ENCODE data around the gene FLCN.
"Not testable (repeated sequence)": the region's sequence is repeated elsewhere in the genome, so short reads cannot be mapped to it uniquely, and the experiment has no call there.

FLCN gene

GRCh38 chr17:17184985-17185757 is 51.8 kb downstream of the FLCN start:
- not testable (repeated sequence) for DNase-seq (ENCODE audit: low read depth in 2 of 2)

- no peak for DNase-seq (ENCODE audit: low read depth in 2 of 2)
These were observed 53.2 kb downstream of the FLCN start for GRCh38 chr17:17183744-17184143.

DNA sequence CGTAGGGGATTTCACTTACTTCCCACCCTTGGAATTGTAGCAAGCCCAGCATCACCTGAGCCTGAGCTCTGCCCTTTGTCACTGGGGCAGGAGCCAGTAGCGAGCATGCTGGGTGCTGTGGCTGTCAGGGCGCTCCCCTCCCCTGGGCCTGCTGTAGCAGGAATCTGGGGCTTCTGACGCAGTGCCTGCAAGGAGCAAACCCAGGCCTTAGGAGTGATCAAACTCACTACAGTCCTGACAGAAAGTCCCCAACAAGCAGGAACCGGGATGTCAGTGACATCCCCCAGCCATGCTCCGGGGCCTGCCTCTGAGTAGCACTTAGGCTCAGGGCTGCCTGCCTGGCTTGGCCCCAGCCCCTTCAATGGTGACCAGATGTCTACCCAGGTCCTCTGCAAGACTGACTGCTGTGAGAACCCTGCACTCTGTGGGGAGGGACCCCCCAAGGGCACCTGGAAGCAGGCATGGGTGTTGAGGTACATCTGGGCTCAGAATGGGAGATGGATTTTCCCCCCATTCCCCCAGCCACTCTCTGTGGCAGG is 54.3 kb downstream of the FLCN start:
- DNase-seq (ENCODE audit: low read depth in 2 of 2), result no peak

DNA sequence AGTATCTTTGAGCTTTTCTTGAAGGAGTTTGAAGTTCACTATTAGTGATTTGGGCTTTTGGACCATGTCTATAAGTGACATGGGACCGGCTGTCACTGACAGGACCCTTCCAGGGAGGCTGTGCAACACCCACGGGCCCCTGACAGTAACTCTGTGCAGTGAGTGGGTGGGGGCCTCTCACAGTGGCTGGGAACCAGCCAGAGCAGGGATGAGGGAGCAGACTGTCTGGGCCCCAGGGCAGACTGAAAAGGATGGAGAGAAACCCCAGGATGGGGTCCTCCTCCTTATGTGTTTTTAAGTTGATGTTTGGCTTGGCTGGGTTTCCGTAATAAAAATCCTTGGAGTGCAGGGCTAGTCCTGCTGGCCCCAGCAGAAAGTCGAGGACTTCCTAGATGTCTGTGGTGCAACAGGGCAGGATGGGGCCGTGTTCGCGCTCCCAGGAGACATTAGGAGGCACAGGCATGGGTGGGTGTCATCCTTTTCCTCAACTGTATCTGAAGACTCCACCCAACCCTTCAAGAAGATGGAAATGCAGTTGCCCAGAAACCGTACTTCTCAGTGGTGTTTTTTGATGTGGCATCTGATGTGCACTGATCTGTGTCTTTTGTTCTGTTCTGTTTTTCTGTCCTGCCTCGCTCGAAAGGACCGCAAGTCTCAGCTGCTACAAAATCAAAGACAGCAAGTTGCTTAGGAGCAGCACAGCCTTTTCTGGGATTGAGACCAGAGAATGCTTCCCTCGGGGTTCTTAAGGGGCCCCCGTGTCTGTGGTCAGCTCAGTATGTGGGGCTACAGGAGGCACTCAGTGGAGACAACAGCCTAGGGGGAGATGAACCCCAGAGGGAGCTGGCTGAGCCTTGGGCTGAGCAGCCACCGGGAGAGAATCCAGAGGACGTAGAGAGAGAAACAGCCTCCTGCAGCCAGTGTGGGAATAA is 55.0 kb downstream of the FLCN start:
- no peak for DNase-seq (ENCODE audit: low read depth in 2 of 2)

- no peak for DNase-seq (ENCODE audit: low read depth in 2 of 2)
These were observed 56.0 kb downstream of the FLCN start for GRCh38 chr17:17180741-17181525.

DNA sequence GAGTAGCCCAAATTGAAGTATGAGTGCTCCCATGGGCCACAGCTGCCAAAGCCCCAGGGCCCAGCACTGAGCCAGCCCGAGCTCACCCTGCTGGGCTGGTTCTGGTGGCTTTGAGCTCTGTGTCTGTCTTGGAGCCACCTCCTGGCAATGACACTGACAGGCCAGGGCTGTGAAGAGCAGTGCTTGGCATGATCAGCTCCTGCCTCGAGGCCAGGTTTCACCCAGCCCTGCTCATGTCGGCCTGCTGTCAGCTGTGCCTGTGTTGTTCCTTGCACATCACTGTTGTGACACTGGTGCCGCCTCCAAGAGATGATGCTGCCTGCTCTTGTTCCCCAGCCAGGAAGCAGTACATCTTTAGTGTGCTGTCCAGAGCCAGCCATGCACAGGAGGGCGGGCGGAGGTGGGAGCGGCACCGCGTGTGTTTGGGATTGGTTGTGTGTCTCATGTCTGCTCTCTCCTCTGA is 56.8 kb downstream of the FLCN start:
- no peak for DNase-seq (ENCODE audit: low read depth in 2 of 2)

GRCh38 chr17:17179371-17179827 is 57.6 kb downstream of the FLCN start:
- no peak for DNase-seq (ENCODE audit: low read depth in 2 of 2)

DNA sequence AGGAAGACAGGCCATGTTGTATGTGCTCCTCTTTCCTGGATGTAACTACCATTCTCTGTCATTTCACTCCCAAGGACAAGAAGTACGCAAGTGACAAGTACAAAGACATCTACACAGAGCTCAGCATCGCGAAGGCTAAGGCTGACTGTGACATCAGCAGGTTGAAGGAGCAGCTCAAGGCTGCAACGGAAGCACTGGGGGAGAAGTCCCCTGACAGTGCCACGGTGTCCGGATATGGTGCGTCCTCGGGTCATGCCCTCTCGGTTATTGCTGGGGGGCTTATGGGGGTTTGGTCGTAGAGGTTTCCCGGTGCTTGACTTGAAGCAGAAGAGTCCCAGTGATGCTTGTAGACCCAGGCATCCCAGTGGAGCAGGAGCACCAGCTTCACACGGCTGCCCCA is 59.8 kb downstream of the FLCN start:
- no peak for DNase-seq (ENCODE audit: low read depth in 2 of 2)

- DNase-seq (ENCODE audit: low read depth in 2 of 2), result no peak
These were observed 60.6 kb downstream of the FLCN start for GRCh38 chr17:17176341-17176740.

DNA sequence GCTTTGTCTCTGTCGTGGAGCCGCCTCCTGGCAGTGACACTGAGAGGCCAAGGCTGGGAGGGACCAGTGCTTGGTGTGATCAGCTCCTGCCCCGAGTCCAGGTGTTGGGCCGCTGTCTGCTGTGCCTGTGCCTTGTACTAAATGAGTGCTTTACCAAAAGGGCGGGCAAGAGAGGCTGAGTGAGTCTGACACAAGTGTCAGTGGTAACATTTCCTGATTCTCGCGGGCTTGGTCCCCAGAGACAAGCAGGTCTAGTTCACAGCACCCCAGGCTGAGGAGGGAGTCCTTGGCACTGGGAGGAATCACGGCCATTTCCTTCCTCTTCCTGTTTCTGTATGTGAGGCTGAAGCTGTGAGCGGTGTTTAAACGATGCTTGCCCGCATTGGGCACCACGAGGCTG is 61.1 kb downstream of the FLCN start:
- DNase-seq (ENCODE audit: low read depth in 2 of 2), result no peak

DNA sequence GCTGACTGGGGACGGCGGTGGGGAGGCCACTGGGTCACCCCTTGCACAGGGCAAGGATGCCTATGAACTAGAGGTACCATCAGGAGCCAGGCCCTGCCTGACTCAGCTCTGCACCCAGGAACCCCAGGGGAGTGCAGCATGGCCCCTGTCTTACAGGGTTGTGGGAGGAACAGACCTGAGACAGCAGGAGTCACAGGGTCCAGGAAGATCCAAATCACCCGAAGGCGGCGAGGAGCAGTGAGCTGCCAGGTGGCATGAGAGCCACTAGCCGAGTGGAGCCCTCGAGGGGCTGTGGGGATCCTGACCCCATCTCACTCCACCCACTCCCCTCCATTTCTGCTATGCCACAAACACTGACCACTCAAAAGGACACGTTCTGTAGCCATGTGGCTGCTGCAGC is 61.6 kb downstream of the FLCN start:
- no peak for DNase-seq (ENCODE audit: low read depth in 2 of 2)

GRCh38 chr17:17173921-17174320 is 63.0 kb downstream of the FLCN start:
- DNase-seq (ENCODE audit: low read depth in 2 of 2), result no peak

GRCh38 chr17:17172990-17173389 is 64.0 kb downstream of the FLCN start:
- no peak for DNase-seq (ENCODE audit: low read depth in 2 of 2)

DNA sequence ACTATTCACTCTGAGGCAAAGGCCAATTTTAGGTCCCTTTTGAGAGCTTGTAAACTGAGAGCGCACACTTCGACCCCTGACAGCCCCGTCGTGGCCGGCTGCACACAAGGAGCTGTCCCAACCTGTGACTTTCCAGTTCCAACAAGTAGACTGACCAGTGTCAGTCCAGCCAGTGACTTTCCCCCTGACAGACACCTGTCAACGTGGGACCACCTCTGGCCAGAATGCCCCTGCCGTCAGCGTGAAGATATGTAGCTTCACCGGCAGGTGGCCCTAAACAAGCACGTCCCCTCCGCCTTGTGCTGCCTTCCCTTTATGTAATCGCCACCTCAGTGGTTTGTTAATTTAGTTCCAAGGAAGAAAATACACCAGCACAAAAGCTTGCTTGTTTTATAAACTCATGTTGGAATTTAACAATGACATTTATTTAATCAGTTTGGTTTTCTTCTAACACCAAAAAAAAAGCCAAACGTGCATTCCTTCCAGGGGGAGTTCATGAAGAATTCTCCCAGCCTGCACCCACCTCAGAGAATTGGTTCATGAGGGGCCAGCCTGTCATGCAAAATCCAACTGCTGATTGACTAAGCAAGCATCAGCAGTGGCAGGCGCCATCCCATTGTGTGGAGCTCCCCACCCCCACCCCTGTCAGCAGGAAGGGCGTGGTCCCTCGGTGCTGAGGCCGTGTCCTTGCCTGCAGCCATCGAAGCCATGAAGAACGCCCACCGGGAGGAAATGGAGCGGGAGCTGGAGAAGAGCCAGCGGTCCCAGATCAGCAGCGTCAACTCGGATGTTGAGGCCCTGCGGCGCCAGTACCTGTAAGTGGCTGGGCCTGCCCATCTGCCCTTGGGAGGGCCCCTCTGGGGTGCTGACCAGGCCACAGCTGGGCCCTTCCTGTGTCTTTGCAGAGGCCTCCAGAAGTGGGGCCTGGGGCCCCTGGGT is 64.7 kb downstream of the FLCN start:
- DNase-seq (ENCODE audit: low read depth in 2 of 2), result no peak

- no peak for DNase-seq (ENCODE audit: low read depth in 2 of 2)
These were observed 65.8 kb downstream of the FLCN start for GRCh38 chr17:17171186-17171585.

GRCh38 chr17:17170346-17170985 is 66.5 kb downstream of the FLCN start:
- DNase-seq (ENCODE audit: low read depth in 2 of 2), result no peak

GRCh38 chr17:17169396-17169795 is 67.6 kb downstream of the FLCN start:
- no peak for DNase-seq (ENCODE audit: low read depth in 2 of 2)

GRCh38 chr17:17168401-17168800 is 68.6 kb downstream of the FLCN start:
- no peak for DNase-seq (ENCODE audit: low read depth in 2 of 2)

DNA sequence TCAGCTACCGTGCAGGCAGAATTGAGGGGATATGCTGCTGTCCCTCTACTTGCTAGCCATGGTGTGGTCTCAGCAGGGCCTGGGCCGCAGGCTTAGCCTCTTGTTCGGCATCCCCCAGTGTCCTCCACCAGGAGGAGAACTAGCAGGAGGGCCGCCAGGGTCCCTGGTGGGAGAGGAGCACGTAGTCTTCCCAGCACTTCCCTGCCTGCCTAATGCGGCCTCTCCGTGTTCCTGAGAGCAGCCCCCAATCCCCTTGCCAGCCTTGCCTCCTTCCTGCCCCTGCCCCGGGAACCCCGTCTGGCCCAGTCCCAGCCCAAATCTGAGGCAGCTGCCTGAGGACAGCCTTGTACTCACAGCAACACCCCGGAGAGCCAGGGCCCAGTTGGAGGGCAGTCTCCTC is 69.0 kb downstream of the FLCN start:
- DNase-seq (ENCODE audit: low read depth in 2 of 2), result no peak

DNA sequence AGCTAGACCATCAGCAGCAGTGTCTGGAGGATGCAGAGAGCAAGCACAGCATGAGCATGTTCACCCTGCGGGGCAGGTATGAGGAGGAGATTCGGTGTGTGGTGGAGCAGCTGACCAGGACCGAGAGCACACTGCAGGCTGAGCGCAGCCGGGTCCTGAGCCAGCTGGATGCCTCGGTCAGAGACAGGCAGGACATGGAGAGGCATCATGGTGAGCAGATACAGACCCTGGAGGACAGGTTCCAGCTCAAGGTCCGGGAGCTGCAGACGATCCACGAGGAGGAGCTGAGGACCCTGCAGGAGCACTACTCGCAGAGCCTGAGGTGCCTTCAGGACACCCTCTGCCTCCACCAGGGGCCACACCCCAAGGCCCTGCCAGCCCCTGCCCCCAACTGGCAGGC is 69.6 kb downstream of the FLCN start:
- no peak for DNase-seq (ENCODE audit: low read depth in 2 of 2)
